D721Med (cell line): ENCODE data around the gene SHISA3.

Experiments used
- DNase-seq: peaks from one replicate; pipeline ENCODE4 v3.0.0; 2011; ENCODE audit warnings: low spot score; ENCODE audit not compliant: insufficient read length
- FAIRE-seq: peaks from 2 replicates; lab custom pipeline; 2011; peaks lifted over from hg19 to GRCh38; lab: Jason Lieb, UNC
- CTCF ChIP-seq: IDR thresholded peaks from 2 replicates; pipeline ENCODE4 v1.5.1; 2012; ENCODE audit warnings: mild to moderate bottlenecking, control low read depth; ENCODE audit not compliant: insufficient read depth; ENCODE audit errors: missing control alignments

SHISA3 gene

DNA sequence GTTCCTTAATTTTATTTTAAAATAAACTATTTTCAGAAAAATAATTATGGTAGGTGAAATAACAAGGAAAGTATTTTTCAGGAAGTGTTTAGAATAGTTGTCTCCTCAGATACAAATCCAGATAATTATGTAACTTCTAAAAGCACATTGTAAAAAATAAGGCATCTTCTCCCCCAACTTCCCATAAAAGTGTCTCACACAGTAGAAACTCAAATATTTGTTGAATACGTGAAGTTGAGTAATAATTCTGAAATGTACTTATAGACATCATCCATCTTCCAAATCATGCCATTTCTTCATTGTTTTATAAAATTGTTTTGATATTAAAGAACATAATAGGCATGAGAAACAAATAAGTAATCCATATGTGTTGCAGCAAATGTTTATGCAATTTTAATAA lies 18.0 kb downstream of the SHISA3 start:
- TF ChIP-seq CTCF = no peak
- FAIRE-seq (no peak), DNase-seq (no peak)

DNA sequence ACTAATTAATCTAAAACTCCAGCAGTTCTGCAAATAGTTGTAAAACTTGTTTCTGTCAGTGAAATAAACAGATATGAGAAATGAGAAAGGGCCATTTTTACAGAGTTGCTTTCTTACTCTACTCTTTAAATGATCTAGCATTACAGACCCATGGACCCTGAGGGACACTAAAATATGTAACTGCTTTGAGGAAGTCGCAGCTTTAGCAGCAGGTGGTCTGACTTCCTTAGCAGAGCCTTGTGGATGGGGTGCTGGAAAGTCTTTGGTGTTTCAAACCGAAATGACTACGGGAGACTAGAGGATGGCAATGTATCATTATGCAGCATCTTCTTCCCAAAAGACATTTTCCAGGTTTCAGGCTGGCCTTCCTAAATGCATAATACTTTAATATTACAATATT lies 18.7 kb downstream of the SHISA3 start:
- no peak for TF ChIP-seq CTCF
- DNase-seq (no peak), FAIRE-seq (no peak)

DNA sequence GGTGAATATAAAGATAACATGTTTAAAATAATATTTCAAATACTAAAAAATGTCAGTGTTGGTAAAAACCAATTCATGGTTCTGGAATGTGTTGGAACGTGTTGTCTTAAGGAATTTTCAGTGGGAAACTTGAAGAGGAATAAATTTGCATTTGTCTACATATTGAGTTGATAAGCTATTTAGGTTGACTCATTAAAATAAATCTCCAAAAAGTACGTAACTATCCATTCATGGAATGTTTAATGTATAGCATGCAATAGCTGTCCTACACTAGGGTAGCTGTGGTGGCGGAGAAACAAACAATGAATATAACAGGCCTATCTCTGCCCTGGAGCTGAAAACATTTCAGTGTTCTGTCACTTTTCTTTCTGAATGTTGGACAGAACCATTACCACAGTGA lies 20.3 kb downstream of the SHISA3 start:
- FAIRE-seq (no peak), DNase-seq (no peak)
- no peak for TF ChIP-seq CTCF

DNA sequence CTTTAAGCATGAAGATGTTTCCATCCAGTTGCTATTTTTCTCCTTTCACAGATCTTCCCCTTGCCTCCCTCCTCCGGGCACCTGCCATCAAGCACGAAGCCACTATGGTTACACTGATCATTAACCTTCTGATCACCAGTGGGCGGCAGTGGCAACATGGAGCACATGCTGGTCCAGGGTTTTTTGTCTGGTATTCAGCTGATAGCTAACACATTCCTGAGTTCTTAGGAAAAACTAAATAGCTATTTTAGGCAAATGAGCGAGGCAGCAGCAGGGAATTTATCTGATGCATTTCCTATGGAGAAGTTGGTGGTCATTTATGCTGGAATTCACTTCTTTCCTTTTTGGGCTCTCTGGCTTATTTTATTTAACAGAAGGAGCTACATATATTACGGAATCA lies 22.9 kb downstream of the SHISA3 start:
- no peak for DNase-seq
- no peak for TF ChIP-seq CTCF
- FAIRE-seq = no peak

- DNase-seq = no peak
- no peak for FAIRE-seq
- TF ChIP-seq CTCF = no peak
Measured at GRCh38 chr4:42425146-42426065, 28.1 kb downstream of the SHISA3 start.

DNA sequence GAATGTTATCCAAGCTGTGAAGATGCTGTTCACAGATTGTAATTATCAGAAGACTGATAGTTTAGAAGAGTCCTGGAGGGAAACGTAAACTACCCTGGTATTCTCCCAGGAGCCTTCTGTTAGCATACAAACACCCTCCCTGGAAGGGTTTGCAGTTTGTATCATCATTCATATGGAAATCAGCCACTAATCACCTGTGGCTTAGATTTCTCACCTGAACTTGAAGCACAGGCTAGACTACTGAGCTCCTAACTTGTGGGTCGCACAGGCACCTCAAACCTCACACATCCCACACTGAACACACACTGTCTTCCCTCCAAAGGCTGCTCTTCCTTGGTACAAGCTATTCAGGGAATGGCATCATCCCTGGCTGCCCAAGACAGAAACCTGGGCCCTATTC lies 30.7 kb downstream of the SHISA3 start:
- DNase-seq = no peak
- no peak for TF ChIP-seq CTCF
- no peak for FAIRE-seq

- no peak for TF ChIP-seq CTCF
- DNase-seq (no peak), FAIRE-seq (no peak)
Measured at GRCh38 chr4:42436928-42437565, 39.8 kb downstream of the SHISA3 start.
